ENCODE measurements around the gene KIF3A.

DNA sequence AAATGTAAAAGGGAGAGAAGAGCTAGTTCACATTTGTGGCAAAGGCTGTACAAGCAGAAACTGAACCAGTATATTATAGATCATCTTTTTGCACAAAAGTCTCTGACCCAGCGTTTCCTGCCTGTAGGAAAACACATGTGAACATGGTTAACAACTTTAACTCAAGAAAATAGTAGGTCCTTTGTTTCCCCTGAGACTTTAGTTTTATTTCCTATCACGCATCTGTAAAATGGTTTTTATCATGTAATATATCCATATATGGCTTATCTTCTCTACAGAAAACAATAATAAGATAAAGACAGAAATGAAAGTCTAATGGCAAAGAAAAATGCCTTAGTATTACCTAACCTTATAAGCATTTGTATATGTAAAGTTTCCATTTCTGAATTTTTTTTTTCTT is 2.7 kb downstream of the KIF3A start:
- TF ChIP-seq, protein P1, sequence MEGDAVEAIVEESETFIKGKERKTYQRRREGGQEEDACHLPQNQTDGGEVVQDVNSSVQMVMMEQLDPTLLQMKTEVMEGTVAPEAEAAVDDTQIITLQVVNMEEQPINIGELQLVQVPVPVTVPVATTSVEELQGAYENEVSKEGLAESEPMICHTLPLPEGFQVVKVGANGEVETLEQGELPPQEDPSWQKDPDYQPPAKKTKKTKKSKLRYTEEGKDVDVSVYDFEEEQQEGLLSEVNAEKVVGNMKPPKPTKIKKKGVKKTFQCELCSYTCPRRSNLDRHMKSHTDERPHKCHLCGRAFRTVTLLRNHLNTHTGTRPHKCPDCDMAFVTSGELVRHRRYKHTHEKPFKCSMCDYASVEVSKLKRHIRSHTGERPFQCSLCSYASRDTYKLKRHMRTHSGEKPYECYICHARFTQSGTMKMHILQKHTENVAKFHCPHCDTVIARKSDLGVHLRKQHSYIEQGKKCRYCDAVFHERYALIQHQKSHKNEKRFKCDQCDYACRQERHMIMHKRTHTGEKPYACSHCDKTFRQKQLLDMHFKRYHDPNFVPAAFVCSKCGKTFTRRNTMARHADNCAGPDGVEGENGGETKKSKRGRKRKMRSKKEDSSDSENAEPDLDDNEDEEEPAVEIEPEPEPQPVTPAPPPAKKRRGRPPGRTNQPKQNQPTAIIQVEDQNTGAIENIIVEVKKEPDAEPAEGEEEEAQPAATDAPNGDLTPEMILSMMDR (IDR thresholded peaks at IDR 0.05; ENCODE audit: low read depth, low read length, poor library complexity, severe bottlenecking) = no peak
- TF ChIP-seq EZH2phosphoT487 (IDR thresholded peaks at IDR 0.05; ENCODE audit: borderline replicate concordance, low read length) = no peak
